ENCODE results near the gene SMIM29.
A peak's percentile ranks its signal among the peaks of the same experiment; 100 is the strongest.
"Not testable (repeated sequence)": the region's sequence is repeated elsewhere in the genome, so short reads cannot be mapped to it uniquely, and the experiment has no call there.

Gene SMIM29
- total RNA-seq, result 6.0 to 29.8 (median 13.4) reads per million in 18 experiments

GRCh38 chr6:34248727-34249468, at the start of gene SMIM29:
TSS of gene SMIM29 (minus strand) at chr6:34249006. CDS start at chr6:34247791, 1,215 bp downstream.
- DNase-seq, result peak; percentile 97

- DNase-seq, result no peak
These were observed 46.9 kb upstream of the SMIM29 start for GRCh38 chr6:34295721-34296120.

DNA sequence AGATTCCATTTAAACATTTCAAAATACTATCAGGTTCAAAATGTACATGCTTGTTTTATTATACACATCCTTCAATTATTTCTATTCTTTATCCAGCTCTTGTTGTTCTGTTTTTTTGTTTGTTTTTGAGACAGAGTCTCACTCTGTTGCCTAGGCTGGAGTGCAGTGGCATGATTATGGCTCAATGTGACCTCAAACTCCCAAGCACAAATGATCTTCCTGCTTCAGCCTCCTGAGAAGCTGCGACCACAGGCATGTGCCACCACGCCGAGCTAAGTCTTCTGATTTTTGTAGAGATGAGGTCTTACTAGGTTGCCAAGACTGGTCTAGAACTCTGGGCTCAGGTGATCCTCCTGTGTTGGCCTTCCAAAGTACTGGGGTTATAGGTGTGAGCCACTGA, 44.1 kb upstream of the SMIM29 start:
- DNase-seq, result no peak

GRCh38 chr6:34289137-34289536, 40.3 kb upstream of the SMIM29 start:
- DNase-seq, result no peak

DNA sequence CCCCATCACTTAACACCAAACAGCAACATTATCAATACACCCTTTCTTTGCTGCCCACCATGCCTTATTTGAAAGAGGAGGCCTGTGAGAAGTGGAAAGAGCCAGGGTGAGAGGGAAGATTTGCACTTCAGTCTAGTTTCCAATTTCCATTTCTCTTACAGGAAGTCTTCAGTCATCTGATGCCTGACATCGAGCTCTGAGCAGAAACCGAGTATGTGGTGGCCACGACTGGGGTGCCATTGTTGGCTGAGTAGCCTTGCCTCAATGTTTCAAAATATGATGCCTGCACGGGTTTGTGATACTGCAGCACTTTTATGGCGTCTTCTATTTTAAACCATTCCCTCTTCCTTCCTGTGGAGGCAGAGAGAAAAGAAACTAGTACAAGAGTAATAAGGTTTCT, 39.8 kb upstream of the SMIM29 start:
- DNase-seq, result peak; percentile 40 to 47

DNA sequence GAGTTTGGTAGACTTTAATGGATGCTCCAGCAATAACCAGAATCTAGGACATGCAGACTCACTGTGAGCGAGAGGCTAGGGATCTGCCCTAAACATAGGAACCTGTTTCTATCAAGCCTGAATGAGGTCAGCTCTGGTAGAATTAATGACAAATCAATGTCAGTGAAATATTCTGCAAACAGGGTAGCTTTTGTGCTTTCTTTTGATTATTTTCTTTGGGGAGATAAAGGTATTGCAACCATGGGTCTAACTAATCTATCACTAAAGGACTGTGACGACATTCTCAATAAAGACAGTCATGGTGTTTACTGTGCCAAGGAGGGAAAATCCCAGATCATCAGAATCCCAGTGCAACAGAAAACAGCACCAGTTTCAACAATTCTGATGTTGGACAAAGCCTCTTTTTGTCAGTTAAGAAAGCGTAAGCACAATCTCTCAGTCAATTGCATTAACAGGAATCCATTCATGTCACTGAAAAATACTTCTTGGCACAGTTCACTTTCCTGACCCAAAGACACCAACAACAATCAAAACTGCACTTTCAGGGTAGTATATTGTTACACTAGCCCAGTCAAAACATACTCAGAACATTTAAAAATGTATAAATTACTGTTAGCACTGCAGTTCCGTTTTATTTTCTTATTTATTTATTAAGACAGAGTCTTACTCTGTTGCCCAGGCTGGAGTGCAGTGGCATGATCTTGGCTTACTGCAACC, 36.8 kb upstream of the SMIM29 start:
- DNase-seq, result no peak

GRCh38 chr6:34284563-34285447, 36.0 kb upstream of the SMIM29 start:
- DNase-seq, result peak; percentile 97

- no peak for DNase-seq
These were observed 33.0 kb upstream of the SMIM29 start for GRCh38 chr6:34281702-34282334.

- DNase-seq, result no peak
These were observed 31.4 kb upstream of the SMIM29 start for GRCh38 chr6:34280216-34280615.

DNA sequence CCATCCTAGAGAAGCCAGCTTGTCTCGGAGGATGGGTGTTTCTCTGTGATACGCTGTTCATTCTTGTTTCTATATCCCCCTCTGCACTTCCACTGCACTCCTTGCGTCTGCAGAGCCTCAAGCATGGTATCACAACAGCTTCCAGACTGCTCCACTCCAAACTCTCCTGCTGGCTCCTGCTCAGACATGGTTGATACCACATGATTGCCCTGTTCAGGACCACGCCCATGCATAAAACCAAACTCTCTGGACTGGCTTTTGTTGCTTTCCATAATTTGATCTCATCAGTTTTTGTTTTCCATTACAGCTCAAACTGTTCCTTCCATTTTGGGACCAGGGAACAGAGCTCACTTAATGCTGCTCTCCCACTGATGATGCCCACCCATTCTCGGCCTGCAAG, 30.0 kb upstream of the SMIM29 start:
- no peak for DNase-seq

DNA sequence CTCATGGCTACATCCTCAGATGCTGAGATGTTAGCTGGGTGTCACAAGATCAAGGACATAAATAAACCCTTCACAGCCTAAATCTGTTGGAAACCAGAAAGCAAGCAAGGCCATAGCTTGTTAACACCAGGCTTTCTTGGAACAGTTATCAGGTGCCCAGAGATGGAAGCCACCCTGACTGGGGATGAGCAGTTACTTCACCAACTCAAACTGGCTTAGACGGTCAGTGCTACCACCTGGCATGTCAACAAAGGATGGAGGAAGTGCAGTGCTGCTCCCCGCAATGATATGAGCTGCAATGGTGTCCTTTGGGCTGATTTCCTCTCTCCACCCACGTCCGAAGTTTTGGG, 28.9 kb upstream of the SMIM29 start:
- DNase-seq, result no peak

DNA sequence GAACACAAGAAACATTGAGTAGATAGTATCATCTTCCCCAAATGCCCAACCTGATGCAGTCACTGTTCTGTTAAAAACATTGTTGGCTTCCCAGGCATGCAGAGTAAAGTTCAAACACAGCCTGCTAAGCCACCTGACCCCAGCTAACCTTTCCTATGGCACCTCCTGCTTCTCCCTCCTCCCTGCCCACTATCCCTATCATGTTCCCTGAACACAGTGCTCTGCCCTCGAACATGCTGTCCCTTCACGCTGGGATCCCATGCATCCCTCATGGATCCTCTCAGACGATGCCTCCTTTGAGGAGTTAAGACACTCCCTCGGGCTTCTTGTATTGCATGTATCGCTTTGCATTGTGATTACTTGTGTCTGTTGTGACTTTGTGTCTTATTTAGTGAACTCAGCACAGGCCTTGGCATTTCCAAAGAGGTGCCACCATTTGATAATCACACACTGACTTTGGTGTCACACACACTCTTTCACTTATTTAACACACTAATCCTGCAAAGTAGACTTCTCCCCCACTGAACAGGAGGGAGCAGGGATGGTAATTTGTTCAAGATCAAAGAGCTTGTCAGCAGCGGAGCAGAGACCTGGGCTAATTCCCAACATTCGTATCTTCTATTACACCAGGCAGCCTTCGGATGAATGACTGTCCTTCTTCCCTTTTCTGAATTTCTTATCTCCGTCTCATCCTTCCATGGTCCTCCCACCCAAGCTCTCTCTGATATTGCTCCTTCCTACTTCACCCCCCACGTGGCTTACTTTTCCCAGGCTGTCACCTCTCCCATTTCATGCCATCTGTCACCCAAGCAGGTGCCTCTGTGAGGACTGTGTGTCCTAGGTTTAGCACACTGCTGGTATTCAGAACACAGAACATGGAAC, 28.3 kb upstream of the SMIM29 start:
- no peak for DNase-seq

GRCh38 chr6:34276191-34276590, 27.4 kb upstream of the SMIM29 start:
- no peak for DNase-seq

DNA sequence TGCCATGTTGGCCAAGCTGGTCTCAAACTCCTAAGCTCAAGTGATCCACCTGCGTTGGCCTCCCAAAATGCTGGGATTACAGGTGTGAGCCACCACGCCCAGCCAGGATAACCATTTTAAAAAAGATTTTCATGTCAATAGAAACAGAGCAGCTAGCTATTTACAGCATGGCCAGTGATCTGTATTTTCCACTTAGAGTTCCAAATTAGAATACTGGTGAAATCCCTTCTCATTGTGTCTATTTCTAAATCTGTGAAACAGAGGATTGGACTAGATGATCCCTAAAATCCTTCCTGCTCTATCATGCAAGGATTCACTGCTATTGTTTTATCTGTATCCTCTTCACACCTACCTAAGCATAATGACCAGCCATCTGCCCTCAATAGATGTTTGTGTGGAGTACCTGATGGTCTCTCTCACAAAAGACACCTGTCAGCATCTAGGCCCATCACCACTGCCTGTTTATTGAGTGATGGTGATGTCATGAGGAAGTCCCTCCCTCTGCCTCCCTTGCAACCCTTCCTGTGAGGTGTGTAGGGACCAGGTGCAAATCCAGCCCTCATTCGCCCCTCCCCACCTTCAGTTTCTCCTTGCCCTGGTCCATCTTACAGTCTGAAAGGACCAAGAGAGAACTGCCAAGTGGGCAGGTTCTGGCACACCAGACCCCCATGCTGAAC, 26.5 kb upstream of the SMIM29 start:
- DNase-seq, result no peak

DNA sequence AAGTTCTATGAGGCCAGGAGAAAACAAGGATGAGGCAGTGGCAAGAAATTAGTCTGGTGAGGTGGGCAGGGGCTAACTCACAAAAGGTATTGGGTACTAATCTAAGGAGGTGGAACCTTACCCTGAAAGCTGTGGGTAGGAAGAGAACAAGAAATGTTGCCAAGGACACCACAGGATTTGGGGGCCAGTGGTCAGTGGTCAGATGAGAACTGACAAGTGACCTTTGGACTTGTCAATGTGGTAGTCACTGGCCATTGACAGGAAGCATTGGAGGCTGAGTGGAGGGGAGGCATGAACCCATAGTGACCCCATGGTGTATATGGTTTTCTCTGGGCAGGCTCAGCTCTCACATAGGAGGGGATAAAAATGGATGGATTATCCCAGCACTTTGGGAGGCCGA, 25.3 kb upstream of the SMIM29 start:
- no peak for DNase-seq

DNA sequence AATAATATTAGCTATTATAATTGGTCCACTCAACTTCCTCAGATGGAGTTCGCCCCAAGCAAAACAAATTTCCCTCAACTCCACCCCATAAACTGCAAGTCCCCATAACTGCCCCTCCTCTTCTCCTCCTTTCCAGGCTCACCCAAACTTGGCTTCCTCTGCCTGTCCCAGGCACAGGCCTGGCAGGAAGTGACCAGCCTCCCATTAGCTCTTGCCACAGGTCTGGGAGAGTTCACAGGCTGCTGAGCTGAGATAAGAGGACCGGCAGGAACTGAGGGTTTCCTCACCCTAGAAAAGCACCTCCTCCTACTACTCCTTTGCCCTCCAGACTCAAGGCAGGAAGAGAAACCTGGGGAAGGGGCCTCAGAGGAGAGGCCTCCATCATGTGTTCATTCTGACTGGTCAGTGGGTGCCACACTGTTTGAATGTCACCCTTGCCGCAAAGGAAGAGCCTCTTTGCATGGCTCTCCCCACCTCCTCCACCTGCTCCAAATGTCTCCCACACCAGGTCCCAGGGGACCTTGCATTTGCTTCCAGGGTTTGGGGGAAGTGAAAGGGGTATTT, 24.5 kb upstream of the SMIM29 start:
- peak; percentile 73 to 81 for DNase-seq

GRCh38 chr6:34272013-34272926, 23.5 kb upstream of the SMIM29 start:
- peak; percentile 52 to 67 for DNase-seq

DNA sequence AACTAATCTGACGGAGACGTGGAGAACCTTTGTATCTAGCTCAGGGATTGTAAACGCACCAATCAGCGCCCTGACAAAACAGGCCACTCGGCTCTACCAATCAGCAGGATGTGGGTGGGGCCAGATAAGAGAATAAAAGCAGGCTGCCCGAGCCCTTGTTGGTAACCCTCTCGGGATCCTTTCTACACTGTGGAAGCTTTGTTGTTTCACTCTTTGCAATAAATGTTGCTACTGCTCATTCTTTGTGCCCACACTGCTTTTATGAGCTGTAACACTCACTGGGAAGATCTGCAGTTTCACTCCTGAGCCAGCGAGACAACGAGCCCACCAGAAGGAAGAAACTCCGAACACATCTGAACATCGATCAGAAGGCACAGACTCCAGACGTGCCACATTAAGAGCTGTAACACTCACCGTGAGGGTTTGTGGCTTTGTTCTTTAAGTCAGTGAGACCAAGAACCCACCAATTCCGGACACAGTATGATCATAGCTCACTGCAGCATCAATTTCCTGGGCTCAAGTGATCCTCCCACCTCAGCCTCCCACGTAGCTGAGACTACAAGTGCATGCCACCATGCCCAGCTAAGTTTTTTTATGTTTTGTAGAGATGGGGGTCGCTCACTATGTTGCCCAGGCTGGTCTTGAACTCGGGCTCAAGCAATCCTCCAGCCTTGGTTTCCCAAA, 21.0 kb upstream of the SMIM29 start:
- not testable (repeated sequence) for DNase-seq

DNA sequence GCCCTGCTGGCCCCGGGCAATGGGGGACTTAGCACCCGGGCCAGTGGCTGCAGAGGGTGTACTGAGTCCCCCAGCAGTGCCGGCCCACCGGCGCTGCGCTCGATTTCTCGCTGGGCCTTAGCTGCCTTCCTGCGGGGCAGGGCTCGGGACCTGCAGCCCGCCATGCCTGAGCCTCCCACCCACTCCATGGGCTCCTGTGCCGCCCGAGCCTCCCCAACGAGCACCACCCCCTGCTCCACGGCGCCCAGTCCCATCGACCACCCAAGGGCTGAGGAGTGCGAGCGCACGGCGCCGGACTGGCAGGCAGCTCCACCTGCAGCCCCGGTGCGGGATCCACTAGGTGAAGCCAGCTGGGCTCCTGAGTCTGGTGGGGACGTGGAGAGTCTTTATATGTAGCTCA, 20.3 kb upstream of the SMIM29 start:
- not testable (repeated sequence) for DNase-seq
